Breast epithelium (tissue), 4 donors: ENCODE results near the gene PIGH. TPM values are rescaled to one million over a fixed set of nuclear protein-coding genes. Genes with fewer than 3 reads are reported as not detected.

ENCODE experiments used
- DNase-seq, 2 donors: peaks; one replicate each; pipeline ENCODE4 v3.0.0-alpha.2; 2019; ENCODE audit warnings: low spot score in 2 of 2
- H3K27ac ChIP-seq, 2 donors: fragments of 200-600 bp; sonication (generic) in 1 of 2; one replicate each; pipeline ENCODE4 v1.5.1; 2016 to 2019; ENCODE audit warnings: mild to moderate bottlenecking in 1 of 2
- H3K27me3 ChIP-seq, 2 donors: fragments of 200-600 bp; sonication (generic) in 1 of 2; one replicate each; pipeline versions ENCODE4 v1.5.1 to v1.6.0; 2017 to 2019; ENCODE audit warnings: control low read depth in 1 of 2, mild to moderate bottlenecking in 1 of 2
- H3K36me3 ChIP-seq: fragments of 200-600 bp; one replicate; pipeline ENCODE4 v1.5.1; 2019
- H3K4me1 ChIP-seq, 2 donors: fragments of 200-600 bp; sonication (generic); one replicate each; pipeline ENCODE4 v1.5.1; 2016 to 2019; ENCODE audit warnings: control low read depth in 1 of 2
- H3K4me3 ChIP-seq, 3 donors: fragments of 200-600 bp; sonication (generic); 1 replicate in 2 of 3; 2 replicates in 1 of 3; pipeline ENCODE4 v1.5.1; 2016 to 2019; ENCODE audit warnings: mild to moderate bottlenecking in 3 of 3, moderate library complexity in 2 of 3
- H3K9me3 ChIP-seq, 2 donors: fragments of 200-600 bp; sonication (generic) in 1 of 2; one replicate each; pipeline ENCODE4 v1.5.1; 2016 to 2019; ENCODE audit warnings: control low read depth in 1 of 2
- POLR2A ChIP-seq: fragments of 450-650 bp; IDR thresholded peaks from one replicate; pipeline ENCODE4 v1.6.1; 2016; ENCODE audit warnings: antibody characterized with exemption, mild to moderate bottlenecking, moderate library complexity
- POLR2AphosphoS5 ChIP-seq, 3 donors: sonication (generic); formaldehyde crosslinking; IDR thresholded peaks; one replicate each; pipeline ENCODE4 v1.6.1; 2017; ENCODE audit warnings: antibody characterized with exemption in 3 of 3
- intact Hi-C: fragments of 100-400 bp; cut with DNase I; formaldehyde crosslinking; loops from one replicate; pipeline ENCODE4 v1.15.1; 2023; ENCODE audit warnings: low total_unique reads
- total RNA-seq, 3 donors: library from RNA; depleted of rRNA; stranded (reverse); fragments of >200 nt; gene quantifications; one replicate each; pipeline ENCODE4 v1.1.0, GENCODE V29; 2016
- TF ChIP-seq, protein P1 (sequence below), 3 donors: fragments of 450-650 bp; IDR thresholded peaks; one replicate each; pipeline ENCODE4 v1.5.1; 2016 to 2017; ENCODE audit warnings: antibody characterized with exemption in 3 of 3, mild to moderate bottlenecking in 3 of 3, moderate library complexity in 3 of 3

The PIGH gene
- total RNA-seq, 3 donors from 2014 or later, result 32.8 to 37.6 (median 33.8) TPM

DNA sequence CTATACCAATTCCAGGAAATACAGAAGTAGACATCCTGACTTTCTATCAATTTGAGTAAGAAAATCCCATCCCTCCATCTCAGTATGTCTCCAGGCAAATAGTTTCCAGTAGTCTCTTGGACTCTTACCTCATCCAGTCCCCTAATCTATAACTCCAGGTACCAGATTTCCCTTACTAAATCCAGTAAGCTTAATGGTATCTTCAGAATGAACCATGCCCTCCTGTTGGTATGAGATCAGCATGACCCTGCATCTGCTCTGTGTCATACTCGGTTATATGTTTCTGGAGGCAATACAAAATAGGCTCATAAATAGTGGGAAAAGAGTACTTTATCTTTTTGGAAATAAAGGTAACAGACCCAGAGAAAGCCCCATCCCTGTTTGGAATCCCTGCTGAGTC is 18.4 kb downstream of the PIGH start:
- no peak overlapping the region for H3K4me3 ChIP-seq
- intact Hi-C loops, result no loop called here
- no peak for DNase-seq
- no peaks in the 10 kb centered on the region for H3K27me3 ChIP-seq
- H3K4me1 ChIP-seq, result no peaks in the 10 kb centered on the region
- H3K36me3 ChIP-seq, result no peaks in the 10 kb centered on the region
- no peaks in the 10 kb centered on the region for H3K9me3 ChIP-seq
- TF ChIP-seq POLR2A, result no peak
- TF ChIP-seq POLR2AphosphoS5 (IDR thresholded peaks at IDR 0.05), result no peak
- TF ChIP-seq, protein P1, sequence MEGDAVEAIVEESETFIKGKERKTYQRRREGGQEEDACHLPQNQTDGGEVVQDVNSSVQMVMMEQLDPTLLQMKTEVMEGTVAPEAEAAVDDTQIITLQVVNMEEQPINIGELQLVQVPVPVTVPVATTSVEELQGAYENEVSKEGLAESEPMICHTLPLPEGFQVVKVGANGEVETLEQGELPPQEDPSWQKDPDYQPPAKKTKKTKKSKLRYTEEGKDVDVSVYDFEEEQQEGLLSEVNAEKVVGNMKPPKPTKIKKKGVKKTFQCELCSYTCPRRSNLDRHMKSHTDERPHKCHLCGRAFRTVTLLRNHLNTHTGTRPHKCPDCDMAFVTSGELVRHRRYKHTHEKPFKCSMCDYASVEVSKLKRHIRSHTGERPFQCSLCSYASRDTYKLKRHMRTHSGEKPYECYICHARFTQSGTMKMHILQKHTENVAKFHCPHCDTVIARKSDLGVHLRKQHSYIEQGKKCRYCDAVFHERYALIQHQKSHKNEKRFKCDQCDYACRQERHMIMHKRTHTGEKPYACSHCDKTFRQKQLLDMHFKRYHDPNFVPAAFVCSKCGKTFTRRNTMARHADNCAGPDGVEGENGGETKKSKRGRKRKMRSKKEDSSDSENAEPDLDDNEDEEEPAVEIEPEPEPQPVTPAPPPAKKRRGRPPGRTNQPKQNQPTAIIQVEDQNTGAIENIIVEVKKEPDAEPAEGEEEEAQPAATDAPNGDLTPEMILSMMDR (IDR thresholded peaks at IDR 0.05), result no peak
- no peak overlapping the region for H3K27ac ChIP-seq

DNA sequence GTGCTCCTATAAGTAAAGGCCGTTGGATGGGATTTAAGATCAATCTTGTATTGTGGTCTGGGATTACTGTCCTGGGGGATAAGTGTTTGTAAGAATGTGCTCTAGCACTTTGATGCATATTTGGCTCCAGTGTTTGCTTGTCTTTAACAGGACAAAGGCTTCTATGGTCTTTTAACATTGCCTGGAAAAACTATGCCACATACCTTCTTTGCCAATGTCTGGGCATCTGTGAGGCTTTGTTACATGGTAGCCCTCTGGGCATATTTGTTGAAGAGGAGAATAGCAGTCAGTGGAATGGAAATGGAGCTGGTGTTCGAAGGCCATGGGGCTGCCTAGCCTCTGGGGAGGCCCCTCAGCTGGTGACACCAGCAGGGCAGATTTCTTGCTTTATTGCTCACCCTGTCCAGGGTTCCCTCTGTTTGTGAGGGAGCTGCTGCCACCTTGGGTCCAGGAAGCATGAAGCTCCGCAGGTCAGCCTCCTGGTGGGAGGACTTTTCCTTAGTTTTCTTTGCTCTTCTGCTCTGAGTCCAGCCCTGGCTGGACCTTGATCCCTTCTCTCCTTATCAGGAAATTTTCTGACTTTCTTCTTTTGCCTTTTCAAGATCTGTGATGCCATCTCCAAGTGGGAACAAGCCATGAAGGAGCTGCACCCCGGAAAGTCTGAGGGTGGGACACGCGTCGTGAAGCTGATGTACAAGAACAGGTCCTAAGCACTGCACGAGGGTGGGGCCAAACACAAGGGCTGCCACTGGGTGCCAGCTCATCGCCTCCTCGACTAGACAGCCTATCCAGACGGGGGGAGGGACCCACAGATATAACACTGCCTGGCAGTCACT is 19.5 kb downstream of the PIGH start:
- TF ChIP-seq, protein P1 (IDR thresholded peaks at IDR 0.05), result no peak
- TF ChIP-seq POLR2A, result no peak
- no peak for TF ChIP-seq POLR2AphosphoS5 (IDR thresholded peaks at IDR 0.05)
- Histone ChIP-seq H3K4me3 (no peak overlapping the region), H3K36me3 (no peaks in the 10 kb centered on the region), H3K27ac (no peak overlapping the region), H3K4me1 (no peaks in the 10 kb centered on the region), H3K27me3 (no peaks in the 10 kb centered on the region), H3K9me3 (no peaks in the 10 kb centered on the region)
- DNase-seq, result no peak
- intact Hi-C loops, result no loop called here

GRCh38 chr14:67579636-67580035 is 20.4 kb downstream of the PIGH start:
- Histone ChIP-seq H3K4me3 (no peak overlapping the region), H3K36me3 (no peaks in the 10 kb centered on the region), H3K9me3 (no peaks in the 10 kb centered on the region), H3K4me1 (no peaks in the 10 kb centered on the region), H3K27ac (no peak overlapping the region), H3K27me3 (no peaks in the 10 kb centered on the region)
- intact Hi-C loops, result loop anchor here (10.0 kb wide), 1 partner anchor 155 kb away; no protein-coding TSS in a partner anchor
- no peak for DNase-seq
- TF ChIP-seq POLR2A (no peak), POLR2AphosphoS5 (IDR thresholded peaks at IDR 0.05) (no peak)
- TF ChIP-seq, protein P1 (IDR thresholded peaks at IDR 0.05), result no peak

DNA sequence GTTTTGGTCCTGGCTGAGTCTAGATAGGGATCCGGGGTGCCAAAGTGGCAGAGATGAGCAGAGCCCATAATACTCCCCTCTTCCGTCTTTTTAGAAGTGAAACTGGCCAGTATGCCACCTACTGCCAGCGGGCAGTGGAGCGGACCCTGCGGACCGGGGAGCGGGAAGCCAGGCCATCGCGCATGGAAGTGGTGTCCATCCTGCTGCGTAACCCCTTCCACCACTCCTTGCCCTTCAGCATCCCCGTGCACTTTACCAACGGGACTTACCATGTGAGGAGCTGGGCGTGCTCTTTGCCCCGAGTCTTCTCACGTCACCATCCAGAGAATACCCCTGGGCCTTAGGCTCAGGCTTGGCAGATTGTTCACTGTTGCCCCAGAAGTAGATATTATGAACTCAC is 21.0 kb downstream of the PIGH start:
- Histone ChIP-seq H3K27ac (no peak overlapping the region), H3K36me3 (no peaks in the 10 kb centered on the region), H3K4me1 (no peaks in the 10 kb centered on the region), H3K9me3 (no peaks in the 10 kb centered on the region), H3K4me3 (no peak overlapping the region), H3K27me3 (no peaks in the 10 kb centered on the region)
- DNase-seq, result no peak
- TF ChIP-seq POLR2AphosphoS5 (IDR thresholded peaks at IDR 0.05) (no peak), POLR2A (no peak)
- TF ChIP-seq, protein P1 (IDR thresholded peaks at IDR 0.05), result no peak
- intact Hi-C loops, result loop anchor here (10.0 kb wide), 1 partner anchor 154 kb away; no protein-coding TSS in a partner anchor
